ENCODE results near the gene TTC12.
A peak's percentile ranks its signal among the peaks of the same experiment; 100 is the strongest.

TTC12 gene

GRCh38 chr11:113324250-113324649 is 9.9 kb downstream of the TTC12 start:
- DNase-seq (ENCODE audit: low spot score): no peak

GRCh38 chr11:113329725-113330124 is 15.3 kb downstream of the TTC12 start:
- DNase-seq (ENCODE audit: low spot score): no peak

- no peak for DNase-seq (ENCODE audit: low spot score)
Observed at GRCh38 chr11:113331441-113331840, 17.1 kb downstream of the TTC12 start.

- no peak for DNase-seq (ENCODE audit: low spot score)
Observed at GRCh38 chr11:113332023-113332422, 17.6 kb downstream of the TTC12 start.

GRCh38 chr11:113332638-113333329 is 18.4 kb downstream of the TTC12 start:
- DNase-seq (ENCODE audit: low spot score): no peak

GRCh38 chr11:113334183-113334582 is 19.8 kb downstream of the TTC12 start:
- no peak for DNase-seq (ENCODE audit: low spot score)

GRCh38 chr11:113338730-113339129 is 24.3 kb downstream of the TTC12 start:
- DNase-seq (ENCODE audit: low spot score): no peak

- no peak for DNase-seq (ENCODE audit: low spot score)
Observed at GRCh38 chr11:113339929-113340589, 25.7 kb downstream of the TTC12 start.

- DNase-seq (ENCODE audit: low spot score): no peak
Observed at GRCh38 chr11:113341388-113342165, 27.2 kb downstream of the TTC12 start.

GRCh38 chr11:113345978-113346377 is 31.6 kb downstream of the TTC12 start:
- DNase-seq (ENCODE audit: low spot score): no peak

- DNase-seq (ENCODE audit: low spot score): no peak
Observed at GRCh38 chr11:113349528-113349927, 35.1 kb downstream of the TTC12 start.

- DNase-seq (ENCODE audit: low spot score): no peak
Observed at GRCh38 chr11:113350336-113351067, 36.1 kb downstream of the TTC12 start.

GRCh38 chr11:113351068-113351450 is 36.7 kb downstream of the TTC12 start:
- no peak for DNase-seq (ENCODE audit: low spot score)

- DNase-seq (ENCODE audit: low spot score): no peak
Observed at GRCh38 chr11:113351480-113351879, 37.1 kb downstream of the TTC12 start.

- DNase-seq (ENCODE audit: low spot score): no peak
Observed at GRCh38 chr11:113356203-113356602, 41.8 kb downstream of the TTC12 start.

- no peak for DNase-seq (ENCODE audit: low spot score)
Observed at GRCh38 chr11:113363406-113363805, 49.0 kb downstream of the TTC12 start.

- no peak for DNase-seq (ENCODE audit: low spot score)
Observed at GRCh38 chr11:113363996-113364641, 49.7 kb downstream of the TTC12 start.

GRCh38 chr11:113365895-113366294 is 51.5 kb downstream of the TTC12 start:
- no peak for DNase-seq (ENCODE audit: low spot score)

GRCh38 chr11:113369411-113369810 is 55.0 kb downstream of the TTC12 start:
- DNase-seq (ENCODE audit: low spot score): no peak

- DNase-seq (ENCODE audit: low spot score): no peak
Observed at GRCh38 chr11:113370634-113371033, 56.3 kb downstream of the TTC12 start.

GRCh38 chr11:113372309-113372708 is 57.9 kb downstream of the TTC12 start:
- peak; percentile 2 for DNase-seq (ENCODE audit: low spot score)

GRCh38 chr11:113373306-113373705 is 58.9 kb downstream of the TTC12 start:
- DNase-seq (ENCODE audit: low spot score): no peak
